H1 (cell line): ENCODE measurements around the gene LY6G6F. TPM values are rescaled to one million over a fixed set of nuclear protein-coding genes. Genes with fewer than 3 reads are reported as not detected.

Source experiments
- BACH1 ChIP-seq: IDR thresholded peaks from 2 replicates; pipeline ENCODE4 v1.6.1; 2012; ENCODE audit warnings: low read length, improper control_type of control experiment
- EP300 ChIP-seq, 2 experiments: IDR thresholded peaks; 1 replicate in 1 of 2; 2 replicates in 1 of 2; pipeline ENCODE4 v1.6.1; 2011 to 2012; ENCODE audit warnings: low read depth in 2 of 2, low read length in 2 of 2, mild to moderate bottlenecking in 2 of 2, borderline replicate concordance in 1 of 2, inconsistent platforms in 1 of 2, moderate library complexity in 1 of 2
- KDM4A ChIP-seq: IDR thresholded peaks from one replicate; pipeline ENCODE4 v1.7.1; 2012; ENCODE audit warnings: low read depth, mild to moderate bottlenecking, moderate library complexity, low read length, inconsistent platforms; ENCODE audit not compliant: severe bottlenecking
- POLR2A ChIP-seq, 2 experiments: IDR thresholded peaks; 1 replicate in 1 of 2; 2 replicates in 1 of 2; pipeline ENCODE4 v1.6.1; 2011; ENCODE audit warnings: low read depth in 2 of 2, low read length in 2 of 2, mild to moderate bottlenecking in 2 of 2; ENCODE audit errors: control extremely low read depth in 1 of 2
- POLR2AphosphoS5 ChIP-seq: IDR thresholded peaks from 2 replicates; pipeline ENCODE4 v1.6.1; 2011; ENCODE audit warnings: low read depth, low read length
- RBBP5 ChIP-seq: IDR thresholded peaks from 2 replicates; pipeline ENCODE4 v1.7.1; 2012; ENCODE audit warnings: low read depth, mild to moderate bottlenecking, inconsistent platforms, low read length, moderate library complexity, borderline replicate concordance
- TAF1 ChIP-seq: IDR thresholded peaks from 2 replicates; pipeline ENCODE4 v1.6.1; 2011; ENCODE audit warnings: mild to moderate bottlenecking, low read depth, low read length
- TAF7 ChIP-seq: optimal IDR thresholded peaks from 2 replicates; pipeline ENCODE3; 2011; ENCODE audit warnings: low read depth, mild to moderate bottlenecking, inconsistent platforms, low read length, moderate library complexity, borderline replicate concordance
- polyA plus RNA-seq, 7 experiments: library from polyadenylated mRNA; depleted of rRNA in 3 of 7; stranded (reverse) in 5 of 7; unstranded in 2 of 7; fragments of >200 nt in 5 of 7; fragments of 200-250 nt in 2 of 7; gene quantifications; 1 replicate in 5 of 7; 2 replicates in 1 of 7; 4 replicates in 1 of 7; pipeline versions ENCODE4 v1.2.1 to v1.2.3, GENCODE V29; 2011 to 2013; ENCODE audit warnings: missing spikeins in 2 of 7, mixed read lengths in 2 of 7
- total RNA-seq: library from RNA; stranded (reverse); fragmentation: NEBNext Ultra II Directional; extraction: Animal tissue kit (Norgen Biotek cat#: 25700); gene quantifications from 2 replicates; pipeline ENCODE4 v1.2.1, GENCODE V29; 2021
- TF ChIP-seq, protein P1 (sequence below): IDR thresholded peaks from 2 replicates; pipeline ENCODE4 v1.6.1; 2012; ENCODE audit warnings: inconsistent platforms

LY6G6F gene
- total and polyA plus RNA-seq, 2 of the 8 experiments (the other 6 are each of a cell fraction or from before 2014, with no cell fraction given) = not detected

DNA sequence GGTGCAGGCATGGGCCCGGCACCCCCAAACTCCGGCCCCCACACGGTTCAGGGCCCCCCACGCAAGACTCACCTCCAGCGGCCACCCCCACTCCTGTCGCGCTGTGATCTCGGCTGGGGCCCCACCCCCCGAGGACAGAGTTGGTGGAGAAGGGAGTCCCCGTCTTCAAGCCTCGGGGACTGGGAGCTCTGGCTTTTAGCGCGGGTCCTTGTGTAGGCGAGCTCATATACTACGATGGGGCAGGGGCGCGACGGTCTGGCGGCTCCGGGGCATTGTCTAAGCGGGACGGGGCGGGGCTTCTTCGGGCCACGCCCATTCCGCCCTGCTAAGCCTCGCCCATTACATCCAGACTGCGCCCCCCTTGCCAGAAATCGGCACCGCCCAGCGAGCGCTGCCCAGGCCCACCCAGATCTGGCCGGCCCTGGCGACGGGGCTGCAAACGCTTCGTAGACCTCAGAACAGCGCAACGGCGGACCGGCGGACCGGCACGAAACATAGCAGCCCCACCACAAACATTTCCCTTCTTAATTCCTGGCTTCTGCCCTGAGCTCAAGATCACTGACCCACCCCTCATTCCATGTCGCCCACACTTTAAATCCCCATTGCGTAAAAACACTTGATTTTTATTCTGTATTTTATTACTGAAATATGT lies 23.4 kb downstream of the LY6G6F start (continued):
- 0 out of 2 replicates have a peak, but pooled peaks have one; percentile 9 for TF ChIP-seq RBBP5
- TF ChIP-seq, protein P1, sequence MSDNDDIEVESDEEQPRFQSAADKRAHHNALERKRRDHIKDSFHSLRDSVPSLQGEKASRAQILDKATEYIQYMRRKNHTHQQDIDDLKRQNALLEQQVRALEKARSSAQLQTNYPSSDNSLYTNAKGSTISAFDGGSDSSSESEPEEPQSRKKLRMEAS = peak; percentile 28; the same call in 1 of the 2 replicates
- TF ChIP-seq POLR2A (IDR thresholded peaks at IDR 0.05; ENCODE audit: control extremely low read depth in 1 of 2, low read depth in 2 of 2, low read length in 2 of 2) = peak in 1 of 2 experiments; percentile 59; a peak in 1 of 3 replicates
- peak; percentile 59 for TF ChIP-seq KDM4A
- TF ChIP-seq BACH1 = no peak
- peak; percentile 48 for TF ChIP-seq POLR2AphosphoS5
- 0 out of 3 replicates have a peak, but pooled peaks of 1 of the 2 experiments have one; percentile 19 for TF ChIP-seq EP300 (IDR thresholded peaks at IDR 0.05; ENCODE audit: borderline replicate concordance in 1 of 2, low read depth in 2 of 2, low read length in 2 of 2)
- peak; percentile 57 for TF ChIP-seq TAF7
- TF ChIP-seq TAF1 = peak; percentile 75
